HG02870 (cell line): ENCODE data around the gene NUP210.
"Not testable (repeated sequence)": the region's sequence is repeated elsewhere in the genome, so short reads cannot be mapped to it uniquely, and the experiment has no call there.

Source experiments
- ATAC-seq: cut with Tn5 transposase; IDR thresholded peaks from one replicate; pipeline ENCODE4 v1.9.1; 2021; ENCODE audit warnings: mild to moderate bottlenecking, moderate library complexity; ENCODE audit not compliant: unreplicated experiment

NUP210 gene

DNA sequence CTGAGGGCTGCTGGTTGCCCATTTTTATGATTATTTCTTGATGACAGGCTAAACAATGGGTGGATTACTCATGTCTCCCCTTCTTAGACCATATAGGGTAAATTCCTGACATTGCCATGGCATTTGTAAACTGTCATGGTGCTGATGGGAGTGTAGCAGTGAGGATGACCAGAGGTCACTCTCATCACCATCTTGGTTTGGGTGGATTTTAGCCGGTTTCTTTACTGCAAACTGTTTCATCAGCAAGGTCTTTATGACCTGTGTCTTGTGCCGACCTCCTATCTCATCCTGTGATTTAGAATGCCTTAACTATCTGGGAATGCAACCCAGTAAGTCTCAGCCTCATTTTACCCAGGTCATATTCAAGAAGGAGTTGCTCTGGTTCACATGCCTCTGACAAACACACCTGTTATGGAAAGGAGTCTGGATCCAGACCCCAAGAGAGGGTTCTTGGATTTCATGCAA lies 10.3 kb upstream of the NUP210 start:
- ATAC-seq, result not testable (repeated sequence)

DNA sequence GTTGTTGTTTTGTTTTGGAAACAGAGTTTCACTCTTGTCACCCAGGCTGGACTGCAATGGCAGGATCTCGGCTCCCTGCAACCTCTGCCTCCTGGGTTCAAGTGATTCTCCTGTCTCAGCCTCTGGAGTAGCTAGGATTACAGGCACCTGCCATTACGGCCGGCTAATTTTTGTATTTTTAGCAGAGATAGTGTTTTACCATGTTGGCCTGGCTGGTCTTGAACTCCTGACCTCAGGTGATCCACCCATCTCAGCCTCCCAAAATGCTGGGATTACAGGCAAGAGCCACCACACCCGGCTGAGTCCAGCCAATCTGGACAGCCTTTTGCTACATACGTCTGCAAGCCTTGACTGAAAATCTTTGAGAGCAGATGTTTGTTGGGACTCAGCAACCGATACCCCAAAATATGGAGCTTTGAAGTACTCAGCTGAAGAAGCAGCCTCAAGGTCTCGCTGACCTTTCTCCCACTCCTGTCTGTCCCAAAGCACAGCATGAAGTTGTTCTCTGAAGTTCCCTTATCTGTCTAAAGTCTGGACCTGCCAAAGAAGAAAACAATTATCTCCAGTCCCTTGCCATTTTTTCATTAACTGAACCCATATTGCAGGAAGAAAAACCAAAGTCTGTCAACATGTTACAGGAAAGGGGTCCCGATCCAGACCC lies 9.6 kb upstream of the NUP210 start:
- no peak for ATAC-seq

DNA sequence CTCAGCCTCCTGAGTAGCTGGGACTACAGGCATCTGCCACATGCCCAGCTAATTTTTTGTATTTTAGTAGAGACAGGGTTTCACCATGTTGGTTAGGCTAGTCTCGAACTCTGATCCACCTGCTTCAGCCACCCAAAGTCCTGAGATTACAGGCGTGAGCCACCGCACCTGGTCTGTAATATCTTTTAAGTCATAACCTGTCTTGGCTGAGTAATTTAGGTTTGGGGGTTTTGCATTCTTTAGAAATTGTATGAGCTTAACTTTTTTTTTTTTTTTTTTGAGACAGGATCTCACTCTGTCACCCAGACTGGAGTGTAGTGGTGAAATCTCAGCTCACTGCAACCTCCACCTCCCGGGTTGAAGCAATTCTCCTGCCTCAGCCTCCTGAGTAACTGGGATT lies 8.6 kb upstream of the NUP210 start:
- not testable (repeated sequence) for ATAC-seq

DNA sequence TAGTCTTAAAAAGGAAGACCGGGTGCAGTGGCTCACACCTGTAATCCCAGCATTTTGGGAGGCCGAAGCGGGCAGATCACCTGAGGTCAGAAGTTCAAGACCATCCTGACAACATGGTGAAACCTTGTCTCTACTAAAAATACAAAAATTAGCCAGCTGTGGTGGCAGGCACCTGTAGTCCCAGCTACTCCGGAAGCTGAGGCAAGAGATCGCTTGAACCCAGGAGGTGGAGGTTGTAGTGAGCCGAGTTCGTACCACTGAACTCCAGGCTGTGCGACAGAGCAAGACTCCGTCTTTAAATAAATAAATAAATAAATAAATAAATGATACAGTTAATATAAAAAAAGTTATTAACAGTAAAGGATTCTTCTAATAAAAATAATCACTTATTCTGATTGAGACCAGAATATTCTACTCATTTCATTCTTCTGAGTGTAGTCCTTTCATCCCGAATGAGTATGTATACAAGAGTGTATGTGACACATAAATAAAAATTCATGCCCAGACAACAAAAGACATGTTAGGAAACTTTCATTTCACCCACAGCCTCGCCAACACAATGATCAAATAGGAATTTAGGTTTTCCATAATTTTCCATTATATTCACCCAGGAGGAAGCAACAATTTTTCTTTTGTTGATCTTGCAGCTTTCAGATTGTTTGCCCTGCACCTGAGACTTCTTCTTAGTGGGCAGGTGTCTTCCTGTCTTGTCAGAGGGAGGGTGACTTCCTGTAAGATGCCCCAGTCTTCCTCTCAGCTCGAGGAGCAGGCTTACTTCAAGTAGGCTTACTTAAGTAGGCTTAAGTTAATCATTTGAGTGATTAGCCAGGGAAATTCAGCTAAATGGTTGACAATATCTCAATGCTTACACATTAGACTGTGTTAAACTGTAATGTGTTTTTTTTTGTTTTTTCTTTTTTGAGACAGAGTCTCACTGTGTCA lies 7.8 kb upstream of the NUP210 start:
- ATAC-seq, result no peak

DNA sequence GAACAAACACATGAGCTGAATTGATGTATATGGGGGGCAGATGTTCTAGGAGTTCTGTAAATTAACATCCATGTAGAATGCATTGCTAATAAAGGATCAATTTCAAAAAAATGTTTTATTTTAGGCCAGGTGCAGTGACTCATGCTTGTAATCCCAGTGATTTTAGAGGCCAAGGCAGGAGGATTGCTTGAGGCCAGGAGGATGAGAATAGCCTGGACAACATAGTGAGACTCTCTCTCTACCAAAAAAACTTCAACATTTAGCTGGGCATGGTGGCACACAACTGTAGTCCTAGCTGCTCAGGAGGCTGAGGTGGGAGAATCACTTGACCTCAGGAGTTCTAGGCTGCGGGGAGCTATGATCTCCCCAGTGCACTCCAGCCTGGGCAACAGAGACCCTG lies 6.5 kb upstream of the NUP210 start:
- ATAC-seq, result no peak

DNA sequence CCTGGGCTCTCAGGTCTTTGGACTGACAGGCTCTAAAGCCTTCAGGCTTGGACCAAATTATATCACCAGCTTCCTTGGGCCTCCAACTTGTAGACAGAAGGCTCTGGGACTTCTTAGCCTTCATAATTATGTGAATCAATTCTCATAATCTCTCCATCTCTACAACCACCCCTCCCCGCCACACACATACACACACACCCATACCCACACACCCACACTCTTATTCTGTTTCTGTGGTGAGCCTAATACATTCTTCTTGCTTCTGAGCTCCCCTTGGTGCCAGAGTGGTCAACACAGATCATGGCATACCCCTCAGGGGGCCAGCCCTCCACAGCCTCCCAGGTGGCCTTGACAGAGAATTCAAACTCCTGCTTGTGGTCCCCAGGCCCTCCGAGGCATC lies 5.6 kb upstream of the NUP210 start:
- no peak for ATAC-seq

DNA sequence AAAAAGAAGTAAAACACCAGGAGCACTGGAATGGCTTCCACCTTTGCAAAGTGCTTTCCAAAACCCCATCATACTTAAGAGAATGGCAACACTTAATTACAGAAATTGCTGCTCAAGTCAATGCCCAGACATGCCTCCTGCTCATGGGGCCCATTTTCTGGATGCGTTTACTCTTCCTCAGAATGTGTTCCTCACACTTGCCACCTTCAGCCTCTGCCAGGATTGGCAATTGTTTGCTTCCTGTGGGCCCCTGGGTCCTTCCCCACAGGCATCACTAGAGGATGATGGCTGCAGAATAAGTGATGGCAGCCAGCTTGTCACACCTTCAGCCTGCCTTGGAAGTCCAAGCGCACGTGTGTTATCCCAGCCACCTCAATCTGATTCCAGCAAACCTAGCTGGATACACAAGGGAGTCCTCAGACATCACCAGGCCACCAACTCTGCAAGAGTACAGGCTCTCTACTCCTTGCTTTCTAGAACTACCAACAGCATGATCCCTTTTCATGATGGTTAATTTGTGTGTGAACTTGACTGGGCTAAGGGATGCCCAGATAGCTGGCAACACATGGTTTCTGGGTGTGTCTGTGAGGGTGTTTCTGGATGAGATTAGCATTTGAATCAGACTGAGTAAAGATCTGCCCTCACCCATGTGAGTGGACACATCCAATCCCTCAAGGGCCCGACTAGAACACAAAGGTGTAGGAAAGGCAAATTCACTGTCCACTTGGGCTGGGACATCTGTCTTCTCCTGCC lies 4.9 kb upstream of the NUP210 start:
- ATAC-seq, result no peak

DNA sequence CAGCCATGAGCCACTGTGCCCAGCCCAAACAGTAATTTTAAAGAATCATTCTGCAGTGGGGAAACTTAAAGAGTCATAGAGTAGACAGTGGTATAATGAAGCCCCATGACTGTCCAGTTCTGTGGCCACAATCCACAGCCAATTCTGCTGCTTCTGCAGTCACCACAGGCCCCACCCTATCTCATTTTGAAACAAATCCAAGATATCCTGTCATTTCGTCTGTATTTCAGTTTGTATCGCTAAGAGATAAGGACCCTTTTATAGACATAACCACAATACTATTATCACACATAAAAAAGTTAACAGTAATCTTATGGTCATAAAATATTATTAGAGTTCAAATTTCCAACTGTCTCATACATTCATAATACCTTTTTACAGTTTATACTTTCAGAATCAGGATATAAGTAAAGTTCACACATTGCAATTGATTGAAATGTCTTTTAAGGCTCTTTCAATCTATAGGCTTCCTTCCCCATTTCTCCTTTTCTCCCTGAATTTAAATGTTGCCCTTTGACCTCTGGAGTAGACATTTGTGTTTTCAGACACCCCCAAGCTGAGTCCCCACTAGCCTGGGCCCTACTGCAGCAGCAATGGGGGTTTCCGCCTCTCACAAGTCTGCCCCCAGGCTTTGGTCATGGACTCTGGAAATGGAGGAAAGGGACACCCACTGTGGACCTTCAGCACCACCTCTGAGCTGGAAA lies 4.2 kb upstream of the NUP210 start:
- no peak for ATAC-seq

DNA sequence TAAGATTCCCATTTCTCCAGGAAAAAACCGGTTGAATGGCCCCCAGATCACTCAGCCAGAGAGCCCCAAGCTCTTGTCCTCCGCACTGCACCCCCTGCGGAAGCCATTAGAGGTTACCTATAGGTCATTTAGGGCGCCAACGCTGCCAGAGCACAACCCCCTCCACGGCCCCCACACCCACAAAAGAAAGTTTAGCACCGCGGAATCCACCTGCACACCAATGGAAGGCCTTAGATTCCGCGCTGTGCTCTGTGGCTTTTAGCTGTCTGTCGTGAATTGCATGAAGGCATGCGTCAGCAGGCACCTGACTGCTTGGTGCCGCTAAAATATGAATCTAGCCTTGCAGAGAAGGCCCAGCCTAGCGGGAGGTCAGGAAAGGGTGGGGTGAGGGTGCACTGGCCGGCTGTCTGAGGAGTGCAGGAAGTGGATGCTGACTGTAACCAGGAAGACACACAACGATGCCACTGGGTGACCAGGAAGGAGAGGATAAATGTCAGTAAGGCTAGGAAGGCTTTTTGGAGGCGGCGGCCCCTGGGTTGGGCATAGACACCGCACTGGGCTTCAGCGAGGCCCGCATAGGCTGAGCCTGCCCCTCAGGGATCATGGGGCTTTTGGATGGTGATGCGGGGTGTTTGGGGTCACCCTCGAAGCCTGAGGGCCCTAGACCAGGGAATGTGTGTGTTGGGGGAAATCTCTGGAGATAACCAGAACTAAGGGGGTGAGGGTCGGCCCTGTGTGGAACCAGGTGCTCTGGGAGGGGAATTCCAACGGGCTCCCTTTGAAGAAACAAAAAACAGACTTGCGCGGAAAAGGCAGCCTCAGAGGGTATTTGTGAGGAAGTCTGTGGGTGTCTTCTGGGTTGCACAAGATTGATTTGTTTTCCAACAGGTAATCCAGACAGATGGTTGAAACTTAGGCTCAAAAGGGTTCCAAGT lies 976 bp upstream of the NUP210 start:
- no peak for ATAC-seq

DNA sequence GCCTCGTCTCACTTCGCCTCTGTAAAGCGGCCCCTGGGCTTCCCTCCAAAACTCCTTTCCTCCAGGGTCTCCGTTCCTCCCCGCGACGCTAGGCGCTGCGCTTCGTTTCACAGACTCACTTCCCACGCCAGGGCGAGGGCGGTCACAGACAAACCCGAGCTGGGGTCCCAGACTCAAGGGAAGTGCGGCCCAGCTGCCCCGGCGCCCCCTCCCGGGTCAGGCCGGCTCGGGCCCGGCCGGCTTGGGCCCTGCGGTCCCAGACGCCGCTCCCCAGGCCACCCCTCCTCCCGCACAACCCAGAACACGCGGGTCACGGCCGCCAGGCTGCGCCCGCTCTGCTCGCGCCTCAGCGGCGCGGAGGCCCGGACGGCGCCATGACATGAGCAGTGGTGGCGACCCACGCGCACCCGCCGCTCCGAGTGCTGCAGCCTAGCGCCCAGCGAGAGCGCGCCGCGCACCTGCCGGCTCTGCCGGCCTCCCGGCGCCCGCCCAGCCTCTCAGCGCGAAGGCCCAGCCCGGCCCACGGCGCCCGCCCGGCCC lies 547 bp downstream of the NUP210 start:
- ATAC-seq, result peak; percentile 36

DNA sequence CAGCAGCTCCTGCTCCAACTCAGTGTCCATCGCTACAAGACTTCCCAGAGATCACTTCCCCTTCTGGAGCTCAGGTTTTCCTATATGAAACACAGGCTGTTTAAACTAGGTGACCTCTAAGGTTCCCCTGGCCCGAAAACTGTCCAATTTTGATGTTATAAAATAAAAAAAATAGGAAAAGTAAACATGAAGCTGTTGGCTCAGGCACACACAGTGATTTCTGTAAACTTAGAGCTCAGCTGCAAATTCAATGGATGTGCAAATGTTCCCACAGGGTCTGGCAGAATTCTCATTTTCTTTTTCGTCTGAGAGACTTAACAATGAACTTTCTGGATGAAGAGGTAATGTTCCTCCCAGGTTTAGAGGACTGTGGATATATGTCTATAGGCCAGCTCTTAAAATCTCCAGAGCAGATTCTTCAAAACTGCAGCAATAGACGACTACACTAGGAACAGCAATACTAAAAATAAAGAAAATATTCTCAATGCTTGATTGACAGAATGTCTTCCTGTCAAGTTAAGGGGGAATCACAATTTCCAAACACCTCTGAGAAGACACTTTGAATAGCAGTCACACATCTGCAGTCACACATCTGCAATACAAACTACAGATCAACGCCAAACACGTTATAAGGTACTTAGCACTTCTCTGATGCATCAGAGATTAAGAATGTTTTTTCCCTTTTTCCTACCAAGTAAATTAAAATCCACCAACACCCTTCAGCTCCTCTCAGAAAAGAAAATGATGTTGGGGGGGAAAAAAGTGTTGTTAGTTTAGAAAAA lies 2.8 kb downstream of the NUP210 start:
- no peak for ATAC-seq

DNA sequence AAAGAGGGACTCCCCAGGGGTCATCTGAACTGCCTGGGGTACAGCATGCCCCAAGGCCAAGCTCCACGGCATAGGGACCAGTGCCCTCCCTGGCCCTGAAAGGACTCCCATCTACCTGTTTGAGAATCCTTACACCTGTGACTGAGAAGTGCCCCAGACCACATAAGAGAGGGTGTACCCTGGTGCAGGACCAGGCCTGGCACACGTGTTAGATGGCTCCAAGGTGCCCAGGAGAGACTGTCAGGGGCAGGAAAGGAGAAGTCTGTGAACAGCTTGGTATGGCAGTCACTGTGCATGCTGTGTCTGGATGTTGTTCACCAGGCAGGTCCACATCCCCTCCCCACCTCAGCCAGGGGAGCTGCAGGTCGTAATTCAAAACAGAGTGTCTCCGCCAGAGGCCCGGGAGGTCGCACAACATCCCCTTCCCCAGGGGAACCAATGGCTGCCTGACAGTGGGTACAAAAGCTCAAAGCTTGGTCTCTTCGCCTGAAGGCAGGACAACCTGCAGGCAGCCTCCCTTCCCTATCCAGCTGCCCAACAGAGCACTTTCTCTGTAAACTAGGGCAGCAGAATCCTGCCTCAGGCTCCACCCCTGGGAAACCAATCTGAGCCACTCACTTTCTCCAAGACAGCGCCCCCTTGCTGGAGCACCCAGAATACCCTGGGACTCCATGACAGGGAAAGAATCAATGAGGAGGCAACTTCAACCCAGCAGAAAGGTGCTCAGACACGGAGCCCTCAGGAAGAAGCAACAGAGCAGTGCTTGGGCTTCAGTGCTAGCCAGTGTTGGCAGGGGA lies 3.9 kb downstream of the NUP210 start:
- ATAC-seq, result no peak

DNA sequence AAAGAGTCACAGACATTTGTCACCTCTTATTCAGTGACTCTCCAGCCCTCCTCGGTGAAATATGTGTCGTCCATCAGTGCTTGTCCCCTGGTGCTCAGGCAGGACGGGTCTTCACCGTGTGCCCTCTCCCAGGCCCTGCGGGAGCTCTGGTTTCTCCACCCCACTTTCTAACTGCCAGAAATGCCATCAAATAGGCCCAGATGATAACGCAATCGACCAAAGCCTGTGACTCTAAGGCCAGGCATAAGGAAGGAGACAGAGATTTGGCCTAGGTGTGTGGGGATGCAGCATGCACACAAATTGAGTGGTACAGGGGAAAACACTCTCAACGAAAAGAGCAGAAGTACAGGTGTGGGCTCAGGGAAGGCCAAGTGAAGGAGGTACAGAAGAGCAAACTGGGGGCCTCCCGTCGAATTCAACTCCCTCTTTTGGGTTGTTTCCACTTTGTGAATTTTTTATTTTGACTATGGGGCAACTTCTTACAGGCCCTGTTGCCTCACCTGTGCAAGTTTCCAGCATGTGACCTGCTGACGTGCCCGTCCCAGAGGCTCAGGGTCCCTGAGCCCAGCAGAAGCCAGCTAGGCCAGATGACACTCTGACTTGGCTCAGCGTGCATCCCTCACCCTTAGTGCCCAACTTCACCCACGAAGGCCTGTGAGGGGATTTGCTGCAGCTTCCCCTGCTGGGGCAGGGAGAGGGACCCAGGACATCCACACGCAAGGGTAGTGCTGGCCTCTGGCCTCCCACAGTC lies 4.7 kb downstream of the NUP210 start:
- ATAC-seq, result no peak

DNA sequence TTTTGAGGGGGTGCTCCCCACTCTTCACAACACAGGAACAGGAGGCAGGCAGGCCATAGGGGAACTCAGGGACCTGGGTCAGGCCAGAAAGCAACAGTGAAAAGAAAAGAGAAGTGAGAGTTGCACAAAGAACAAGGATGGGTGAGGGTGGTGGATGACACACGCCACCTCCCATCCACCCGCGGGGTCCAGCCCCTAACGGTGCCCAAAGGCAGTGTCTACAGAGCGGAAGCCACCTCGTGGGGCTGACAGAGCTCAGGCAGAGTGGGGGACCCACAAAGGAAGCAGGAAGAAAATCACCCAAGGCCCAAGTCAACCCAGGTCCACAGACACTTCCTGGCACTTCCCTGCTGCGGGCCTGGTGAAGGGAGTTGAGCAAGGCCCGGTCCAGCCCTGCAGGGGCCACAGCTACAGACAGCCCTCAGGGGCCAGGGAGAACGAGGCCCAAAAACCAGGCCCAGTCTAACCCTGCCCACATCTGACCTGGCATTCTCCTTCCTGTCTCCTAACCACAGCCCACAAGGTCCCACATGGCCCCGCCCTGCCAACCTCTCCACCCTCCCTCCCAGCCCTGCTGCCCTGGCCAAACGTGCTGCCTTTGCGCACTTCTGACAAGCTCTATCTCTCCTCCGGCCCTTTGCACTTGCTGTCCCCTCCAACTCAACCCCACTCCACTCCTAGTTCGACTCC lies 5.9 kb downstream of the NUP210 start:
- peak; percentile 83 for ATAC-seq

DNA sequence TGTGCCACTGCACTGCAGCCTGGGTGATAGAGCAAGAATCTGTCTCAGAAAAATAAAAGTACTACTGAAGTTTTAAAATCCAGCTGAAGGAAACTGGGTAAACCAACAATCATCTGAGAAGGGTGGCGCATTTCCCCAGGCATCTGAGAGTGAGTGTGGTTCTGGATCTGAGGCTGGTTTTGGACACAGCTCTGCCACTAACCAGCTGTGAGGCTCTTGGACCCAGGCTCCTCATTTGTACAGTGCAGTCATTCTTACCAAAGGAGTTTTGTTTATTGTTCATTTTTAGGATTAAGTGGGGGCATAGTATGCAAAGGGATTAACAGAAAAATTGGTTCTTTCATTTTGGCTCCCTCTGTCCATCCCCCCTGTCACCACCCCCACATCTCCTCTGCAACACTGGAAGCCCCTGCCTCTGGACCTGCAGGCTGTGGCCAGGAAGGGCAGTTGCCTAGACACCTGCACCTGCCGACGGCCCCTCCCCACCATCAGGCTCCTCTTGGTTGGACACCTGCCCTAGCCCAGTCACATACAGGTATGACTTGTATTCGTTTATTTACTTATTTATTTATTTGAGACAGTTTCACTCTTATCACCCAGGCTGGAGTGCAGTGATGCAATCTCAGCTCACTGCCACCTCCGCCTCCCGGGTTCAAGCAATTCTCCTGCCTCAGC lies 8.8 kb downstream of the NUP210 start:
- ATAC-seq, result no peak

DNA sequence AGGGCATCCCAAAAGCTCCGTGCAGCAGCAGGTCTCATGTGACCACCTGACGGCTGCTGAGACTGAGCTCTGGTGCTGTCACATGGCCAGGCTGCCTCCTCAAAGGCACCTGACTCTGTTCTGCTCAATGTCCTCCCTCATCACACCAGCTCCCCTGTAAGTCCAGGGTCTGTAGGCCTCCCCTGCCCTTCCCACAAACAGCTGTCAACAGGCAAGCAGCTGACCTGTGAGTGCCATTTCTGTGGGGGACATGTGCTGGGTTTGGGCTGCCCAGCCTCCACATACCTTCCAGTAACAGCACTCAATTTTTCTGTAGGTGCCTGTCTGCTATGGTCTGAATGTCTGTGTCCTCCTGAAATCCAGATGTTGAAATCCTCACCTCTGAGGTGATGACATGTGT lies 11.2 kb downstream of the NUP210 start:
- no peak for ATAC-seq
